Liver (tissue), 3 donors: ENCODE measurements around the gene AADACL4.

Experiments used
- CTCF ChIP-seq: fragments of 150-350 bp; IDR thresholded peaks from 2 replicates; pipeline ENCODE4 v1.5.1; 2017; ENCODE audit warnings: improper control_type of control experiment, low read depth, low read length; ENCODE audit not compliant: missing input control
- EGR1 ChIP-seq, 2 donors: IDR thresholded peaks; 2 replicates each; pipeline ENCODE4 v1.6.1; 2016 to 2018; ENCODE audit warnings: antibody characterized with exemption in 2 of 2, low read depth in 2 of 2
- HNF4A ChIP-seq, 2 donors: conservative IDR thresholded peaks; 2 replicates each; pipeline ENCODE4 v1.6.1; 2016; ENCODE audit warnings: antibody characterized with exemption in 2 of 2, mild to moderate bottlenecking in 2 of 2
- JUND ChIP-seq, 2 donors: IDR thresholded peaks; 2 replicates each; pipeline ENCODE4 v1.6.1; 2016; ENCODE audit warnings: antibody characterized with exemption in 2 of 2
- MAX ChIP-seq: IDR thresholded peaks from 2 replicates; pipeline ENCODE4 v1.6.1; 2016; ENCODE audit warnings: antibody characterized with exemption
- NR2F2 ChIP-seq: IDR thresholded peaks from 2 replicates; pipeline ENCODE4 v1.6.1; 2016; ENCODE audit warnings: antibody characterized with exemption
- RAD21 ChIP-seq, 2 donors: IDR thresholded peaks; 2 replicates each; pipeline ENCODE4 v1.6.1; 2016; ENCODE audit warnings: antibody characterized with exemption in 2 of 2, mild to moderate bottlenecking in 2 of 2
- REST ChIP-seq: IDR thresholded peaks from 2 replicates; pipeline ENCODE4 v1.6.1; 2016; ENCODE audit warnings: antibody characterized with exemption, mild to moderate bottlenecking
- RXRA ChIP-seq, 2 donors: IDR thresholded peaks; 2 replicates each; pipeline ENCODE4 v1.6.1; 2017 to 2018; ENCODE audit warnings: antibody characterized with exemption in 2 of 2, mild to moderate bottlenecking in 1 of 2
- SP1 ChIP-seq: IDR thresholded peaks from 2 replicates; pipeline ENCODE4 v1.6.1; 2018; ENCODE audit warnings: antibody characterized with exemption, mild to moderate bottlenecking
- TAF1 ChIP-seq: conservative IDR thresholded peaks from 2 replicates; pipeline ENCODE4 v1.6.1; 2016; ENCODE audit warnings: antibody characterized with exemption, mild to moderate bottlenecking
- YY1 ChIP-seq: IDR thresholded peaks from 2 replicates; pipeline ENCODE4 v1.6.1; 2016; ENCODE audit warnings: antibody characterized with exemption, mild to moderate bottlenecking
- ZBTB33 ChIP-seq: IDR thresholded peaks from 2 replicates; pipeline ENCODE4 v1.6.1; 2016; ENCODE audit warnings: antibody characterized with exemption
- donor health status: healthy.
- donor health status: healthy.

- no peak for TF ChIP-seq MAX
- TF ChIP-seq CTCF = no peak
- peak in 1 of 2 donors; percentile 8 for TF ChIP-seq HNF4A (conservative IDR thresholded peaks at IDR 0.05)
- TF ChIP-seq TAF1 = no peak
- no peak for TF ChIP-seq RAD21 (IDR thresholded peaks at IDR 0.05)
- TF ChIP-seq ZBTB33 = no peak
- no peak for TF ChIP-seq JUND (IDR thresholded peaks at IDR 0.05)
- TF ChIP-seq YY1 = no peak
- no peak for TF ChIP-seq REST
- TF ChIP-seq SP1 = peak; percentile 24
- TF ChIP-seq RXRA (IDR thresholded peaks at IDR 0.05) = peak in 1 of 2 donors; percentile 22
- TF ChIP-seq NR2F2 = no peak
- no peak for TF ChIP-seq EGR1 (IDR thresholded peaks at IDR 0.05; ENCODE audit: low read depth in 2 of 2)
These were observed 22.2 kb upstream of the AADACL4 start for GRCh38 chr1:12621346-12622335.
